PFSK-1 (cell line): Measurements from ENCODE around the gene RANBP17.

Source experiments
- REST ChIP-seq, 2 experiments: IDR thresholded peaks; 2 replicates each; pipeline versions ENCODE4 v1.6.1 to v1.8.0; 2011 to 2012; ENCODE audit warnings: low read depth in 2 of 2, low read length in 2 of 2, control low read depth in 1 of 2, inconsistent platforms in 1 of 2, mild to moderate bottlenecking in 1 of 2, moderate library complexity in 1 of 2; ENCODE audit not compliant: insufficient read depth in 1 of 2
- TAF1 ChIP-seq: IDR thresholded peaks from 2 replicates; pipeline ENCODE4 v1.6.1; 2012; ENCODE audit warnings: low read length, control low read depth, borderline replicate concordance; ENCODE audit not compliant: insufficient read depth

- TF ChIP-seq REST (IDR thresholded peaks at IDR 0.05; ENCODE audit: insufficient read depth in 1 of 2, low read depth in 2 of 2, low read length in 2 of 2) (no peak), TAF1 (no peak)
These were observed 24.0 kb downstream of the RANBP17 start for GRCh38 chr5:170885809-170886208.
